Right lobe of liver (tissue), 6 donors: ENCODE measurements around the gene CPED1. TPM values are rescaled to one million over a fixed set of nuclear protein-coding genes. Genes with fewer than 3 reads are reported as not detected.

Source experiments
- ATAC-seq, 4 donors: fragments of 200-7000 bp; cut with Tn5 transposase; one replicate each; pipeline ENCODE4 v1.9.1; 2020; ENCODE audit warnings: mild to moderate bottlenecking in 4 of 4, moderate library complexity in 4 of 4
- DNase-seq, 3 donors: peaks; one replicate each; pipeline ENCODE4 v3.0.0-alpha.2; 2020
- H3K27ac ChIP-seq, 3 donors: fragments of 200-600 bp; one replicate each; pipeline ENCODE4 v1.8.0; 2022
- H3K27me3 ChIP-seq, 2 donors: fragments of 200-600 bp; one replicate each; pipeline ENCODE4 v1.8.0; 2022
- H3K36me3 ChIP-seq, 4 donors: fragments of 200-600 bp; sonication (generic) in 1 of 4; one replicate each; pipeline versions ENCODE4 v1.5.1 to v1.8.0; 2017 to 2022; ENCODE audit warnings: control low read depth in 1 of 4
- H3K4me1 ChIP-seq, 4 donors: fragments of 200-600 bp; sonication (generic) in 1 of 4; one replicate each; pipeline versions ENCODE4 v1.5.1 to v1.8.0; 2017 to 2022; ENCODE audit warnings: control low read depth in 1 of 4
- H3K4me3 ChIP-seq, 3 donors: fragments of 200-600 bp; one replicate each; pipeline ENCODE4 v1.8.0; 2022
- H3K9me3 ChIP-seq, 4 donors: fragments of 200-600 bp; sonication (generic) in 1 of 4; one replicate each; pipeline versions ENCODE4 v1.5.1 to v1.8.0; 2017 to 2022; ENCODE audit warnings: control low read depth in 1 of 4
- POLR2A ChIP-seq: fragments of 450-650 bp; IDR thresholded peaks from one replicate; pipeline ENCODE4 v1.6.1; 2017; ENCODE audit warnings: antibody characterized with exemption, mild to moderate bottlenecking
- WGBS: methylation state at CpG from one replicate; pipeline ENCODE4 v1.1.6; 2018; ENCODE audit warnings: low coverage, low lambda C conversion rate; ENCODE audit not compliant: insufficient coverage; ENCODE audit errors: missing lambda C conversion rate; 5-methylcytosine and 5-hydroxymethylcytosine counted together
- intact Hi-C, 2 donors: fragments of 100-400 bp; cut with DNase I; formaldehyde crosslinking; loops; one replicate each; pipeline versions ENCODE4 v1.11.2 to v1.14.1; 2022
- total RNA-seq, 6 experiments: library from RNA; depleted of rRNA in 2 of 6; stranded (reverse); fragments of >200 nt in 2 of 6; fragmentation: NEBNext Ultra II Directional in 3 of 6; extraction: Animal tissue kit (Norgen Biotek cat#: 25700) in 3 of 6; gene quantifications; one replicate each; pipeline versions ENCODE4 v1.1.0 to v1.2.4, GENCODE V29; 2016 to 2023
- TF ChIP-seq, protein P1 (sequence below), 4 donors: fragments of 200-600 bp in 3 of 4; fragments of 450-650 bp in 1 of 4; IDR thresholded peaks; one replicate each; pipeline versions ENCODE4 v1.5.1 to v1.8.0; 2016 to 2022; ENCODE audit warnings: antibody characterized with exemption in 4 of 4, mild to moderate bottlenecking in 2 of 4
- donor health status: DM: no; HTN: yes; CAD: no.
- donor health status: DM: no; HTN: no; CAD: no.
- donor health status: DM: no; HTN: no; CAD: no.
- donor health status: DM: no; HTN: yes; CAD: no.
- donor health status: DM: no; HTN: yes; CAD: no.

CPED1 gene
- total RNA-seq, 6 experiments from 2014 or later: 24.3 to 45.8 (median 34.9) TPM

DNA sequence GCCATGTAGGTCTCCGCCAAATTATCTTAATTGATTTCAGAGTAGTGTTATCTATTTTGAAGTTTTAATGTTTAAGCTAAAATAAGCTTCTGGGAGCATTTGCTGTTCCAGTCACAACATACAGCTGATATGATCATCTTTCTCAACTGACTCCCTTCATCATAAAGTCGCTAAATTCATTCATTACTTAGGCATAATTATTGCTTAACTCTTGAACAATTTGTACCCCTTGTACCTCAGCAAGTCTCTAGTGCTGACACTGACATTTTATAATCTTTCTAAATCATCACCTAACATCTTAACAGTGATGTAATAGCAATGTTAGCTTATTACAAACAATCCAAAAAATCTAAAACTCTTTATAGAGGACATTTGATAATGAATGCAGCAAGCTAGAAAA lies 286.0 kb downstream of the CPED1 start:
- WGBS: 31% methylated on average over 2 of the region's 2 CpGs
- intact Hi-C loops: no loop called here
- ATAC-seq (peak in 3 of 4 donors; percentile 14 to 36 (median 18)), DNase-seq (no peak)
- Histone ChIP-seq H3K27me3 (no peaks in the 10 kb centered on the region), H3K27ac (peak overlapping the region in 2 of 3 donors; percentile 60 to 79), H3K36me3 (no peaks in the 10 kb centered on the region), H3K4me1 (peaks cover 0 to 12% (median 5%) of the 10 kb centered on the region in 4 donors), H3K9me3 (no peaks in the 10 kb centered on the region), H3K4me3 (no peak overlapping the region)
- no peak for TF ChIP-seq POLR2A
- TF ChIP-seq, protein P1, sequence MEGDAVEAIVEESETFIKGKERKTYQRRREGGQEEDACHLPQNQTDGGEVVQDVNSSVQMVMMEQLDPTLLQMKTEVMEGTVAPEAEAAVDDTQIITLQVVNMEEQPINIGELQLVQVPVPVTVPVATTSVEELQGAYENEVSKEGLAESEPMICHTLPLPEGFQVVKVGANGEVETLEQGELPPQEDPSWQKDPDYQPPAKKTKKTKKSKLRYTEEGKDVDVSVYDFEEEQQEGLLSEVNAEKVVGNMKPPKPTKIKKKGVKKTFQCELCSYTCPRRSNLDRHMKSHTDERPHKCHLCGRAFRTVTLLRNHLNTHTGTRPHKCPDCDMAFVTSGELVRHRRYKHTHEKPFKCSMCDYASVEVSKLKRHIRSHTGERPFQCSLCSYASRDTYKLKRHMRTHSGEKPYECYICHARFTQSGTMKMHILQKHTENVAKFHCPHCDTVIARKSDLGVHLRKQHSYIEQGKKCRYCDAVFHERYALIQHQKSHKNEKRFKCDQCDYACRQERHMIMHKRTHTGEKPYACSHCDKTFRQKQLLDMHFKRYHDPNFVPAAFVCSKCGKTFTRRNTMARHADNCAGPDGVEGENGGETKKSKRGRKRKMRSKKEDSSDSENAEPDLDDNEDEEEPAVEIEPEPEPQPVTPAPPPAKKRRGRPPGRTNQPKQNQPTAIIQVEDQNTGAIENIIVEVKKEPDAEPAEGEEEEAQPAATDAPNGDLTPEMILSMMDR (IDR thresholded peaks at IDR 0.05): no peak

DNA sequence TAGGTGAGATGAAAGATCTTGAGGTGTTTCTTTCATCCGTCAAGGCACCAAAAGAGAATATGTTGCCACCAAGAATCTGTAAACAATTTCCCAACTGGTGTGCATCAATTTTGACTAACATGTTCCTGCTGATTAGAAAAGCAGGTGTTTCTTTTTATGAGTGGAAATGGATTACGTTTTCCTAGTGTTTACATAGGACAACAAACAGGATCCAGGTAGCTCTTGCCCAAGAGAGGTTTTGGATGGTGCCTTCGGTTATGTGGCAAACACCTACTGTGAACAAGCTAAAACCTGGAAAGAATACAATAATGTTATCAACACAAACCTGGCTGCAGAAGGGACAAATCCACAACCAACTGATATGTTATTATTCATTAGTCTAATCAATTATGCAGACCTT lies 286.7 kb downstream of the CPED1 start:
- Histone ChIP-seq H3K9me3 (no peaks in the 10 kb centered on the region), H3K36me3 (no peaks in the 10 kb centered on the region), H3K27ac (peak overlapping the region in 2 of 3 donors; percentile 60 to 79), H3K27me3 (no peaks in the 10 kb centered on the region), H3K4me1 (peaks cover 0 to 12% (median 5%) of the 10 kb centered on the region in 4 donors), H3K4me3 (no peak overlapping the region)
- WGBS: 42% methylated on average over 3 of the region's 3 CpGs
- intact Hi-C loops: no loop called here
- TF ChIP-seq, protein P1 (IDR thresholded peaks at IDR 0.05): no peak
- no peak for TF ChIP-seq POLR2A
- DNase-seq (peak in 2 of 3 donors; percentile 57 to 75), ATAC-seq (peak; percentile 93 to 98 (median 96))

DNA sequence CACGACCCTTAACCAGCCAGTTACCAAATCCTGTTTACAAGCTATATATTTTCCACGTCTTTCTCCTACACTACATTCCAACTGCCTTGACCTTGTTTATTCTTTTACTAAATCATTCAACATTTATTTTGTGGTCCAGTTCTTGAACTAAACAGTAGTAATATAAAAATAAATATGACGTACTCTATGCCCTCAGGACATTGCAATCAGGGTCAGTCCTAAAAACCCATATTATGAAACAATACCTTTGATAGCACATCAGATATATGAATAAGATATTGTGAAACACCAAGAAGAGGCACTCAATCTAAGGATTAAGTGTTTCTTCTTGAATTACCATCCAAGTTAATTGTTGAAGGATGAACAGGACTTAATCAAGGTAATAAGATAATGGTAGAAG lies 287.8 kb downstream of the CPED1 start:
- DNase-seq (no peak), ATAC-seq (no peak)
- H3K9me3 ChIP-seq: no peaks in the 10 kb centered on the region
- 78% methylated on average over 3 of the region's 3 CpGs for WGBS
- intact Hi-C loops: no loop called here
- no peaks in the 10 kb centered on the region for H3K27me3 ChIP-seq
- no peak for TF ChIP-seq POLR2A
- TF ChIP-seq, protein P1 (IDR thresholded peaks at IDR 0.05): no peak
- peaks cover 0 to 12% (median 5%) of the 10 kb centered on the region in 4 donors for H3K4me1 ChIP-seq
- H3K36me3 ChIP-seq: no peaks in the 10 kb centered on the region
- H3K4me3 ChIP-seq: no peak overlapping the region
- H3K27ac ChIP-seq: no peak overlapping the region

DNA sequence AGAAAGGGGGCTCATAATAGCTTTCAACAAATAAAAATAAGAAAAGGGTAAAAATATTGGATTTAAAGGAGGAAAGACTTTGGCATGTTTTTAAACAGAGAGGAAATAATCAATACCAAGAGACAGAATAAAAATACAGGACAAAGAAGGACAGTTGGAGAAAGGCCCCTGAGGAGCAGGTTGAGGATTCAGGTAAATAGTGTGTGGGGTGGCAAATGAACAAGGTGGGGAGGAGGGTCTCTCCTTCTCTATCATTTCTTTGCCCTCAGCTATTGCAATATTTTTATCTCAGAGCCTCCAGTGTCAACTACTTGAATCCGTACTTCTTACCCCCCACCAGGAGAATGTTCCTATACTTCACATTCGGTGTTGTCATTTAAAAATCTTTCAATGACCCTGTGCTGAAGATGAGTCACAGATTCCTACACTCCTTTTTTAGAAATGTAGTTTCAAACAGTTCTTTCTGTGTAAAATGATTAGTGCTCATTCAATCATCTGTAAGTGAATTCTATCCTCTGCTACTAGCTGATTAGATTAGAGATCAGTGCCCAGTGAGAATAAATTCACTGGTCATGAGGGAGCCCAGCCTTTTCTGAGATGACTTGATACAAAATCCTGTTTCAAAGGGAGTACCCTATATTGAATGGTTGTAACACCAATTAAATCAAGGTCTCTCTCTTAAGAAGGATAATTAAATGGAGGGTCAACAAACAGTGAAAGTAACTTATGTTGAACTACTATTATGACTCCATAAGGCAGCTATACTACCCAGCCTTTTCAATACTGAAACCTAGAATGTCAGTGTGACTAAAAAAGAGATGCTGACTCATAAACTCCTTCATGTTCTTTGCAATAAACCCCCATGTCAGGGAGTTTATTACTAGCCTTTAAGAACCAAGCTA lies 289.9 kb downstream of the CPED1 start:
- no peaks in the 10 kb centered on the region for H3K27me3 ChIP-seq
- H3K36me3 ChIP-seq: no peaks in the 10 kb centered on the region
- no peak overlapping the region for H3K27ac ChIP-seq
- DNase-seq: no peak
- H3K9me3 ChIP-seq: no peaks in the 10 kb centered on the region
- no peak overlapping the region for H3K4me3 ChIP-seq
- intact Hi-C loops: no loop called here
- WGBS: 71% methylated on average over 2 of the region's 2 CpGs
- ATAC-seq: no peak
- no peak for TF ChIP-seq POLR2A
- TF ChIP-seq, protein P1 (IDR thresholded peaks at IDR 0.05): no peak
- H3K4me1 ChIP-seq: peaks cover 0 to 12% (median 5%) of the 10 kb centered on the region in 4 donors
